Measurements from ENCODE around the gene AICDA. TPM values are rescaled to one million over a fixed set of nuclear protein-coding genes. Genes with fewer than 3 reads are reported as not detected.
A peak's percentile ranks its signal among the peaks of the same experiment; 100 is the strongest.

AICDA gene
- total and polyA plus RNA-seq, 10 of the 15 experiments (the other 5 are each of a cell fraction or from before 2014, with no cell fraction given) = 9.4 to 24.9 (median 16.6) TPM

- peak; percentile 62 for TF ChIP-seq E2F8 (IDR thresholded peaks at IDR 0.05; ENCODE audit: low read depth, partially characterized antibody)
- peak; percentile 98 for TF ChIP-seq CREM (IDR thresholded peaks at IDR 0.05; ENCODE audit: low read depth)
- peak; percentile 59; the same call in 1 of the 2 replicates for TF ChIP-seq LARP7 (IDR thresholded peaks at IDR 0.05)
- peak in 1 of 2 experiments; percentile 87; a peak in 2 of 4 replicates for TF ChIP-seq SRF (IDR thresholded peaks at IDR 0.05; ENCODE audit: low read depth in 2 of 2, low read length in 2 of 2)
- TF ChIP-seq WRNIP1 (IDR thresholded peaks at IDR 0.05; ENCODE audit: borderline replicate concordance, low read depth, low read length) = 0 out of 2 replicates have a peak, but pooled peaks have one; percentile 45
- peak; percentile 97 for TF ChIP-seq GATAD2B (conservative IDR thresholded peaks at IDR 0.05; ENCODE audit: low read depth)
- TF ChIP-seq IRF5 (IDR thresholded peaks at IDR 0.05; ENCODE audit: borderline replicate concordance) = no peak; the same call in 1 of the 2 replicates
- no peak for TF ChIP-seq NFYA (IDR thresholded peaks at IDR 0.05; ENCODE audit: borderline replicate concordance, low read depth, low read length)
- peak; percentile 98 for TF ChIP-seq JUND (IDR thresholded peaks at IDR 0.05; ENCODE audit: low read depth, low read length)
- peak; percentile 79; the same call in 1 of the 2 replicates for TF ChIP-seq CBX5 (IDR thresholded peaks at IDR 0.05; ENCODE audit: low read depth)
- peak; percentile 46; the same call in 1 of the 2 replicates for TF ChIP-seq ZNF687 (IDR thresholded peaks at IDR 0.05)
- peak; percentile 99 for TF ChIP-seq EED (IDR thresholded peaks at IDR 0.05; ENCODE audit: low read depth)
- peak in 1 of 2 experiments; percentile 94; a peak in 2 of 4 replicates for TF ChIP-seq ETV6 (conservative IDR thresholded peaks at IDR 0.05 in 1 of 2, IDR thresholded peaks at IDR 0.05 in 1 of 2; ENCODE audit: borderline replicate concordance in 1 of 2, low read depth in 1 of 2)
- TF ChIP-seq DPF2 (IDR thresholded peaks at IDR 0.05) = peak; percentile 100
These were observed 36.0 kb upstream of the AICDA start (continued) for GRCh38 chr12:8648576-8649205.

Data from GM12878 (cell line).